HG03575 (cell line): ENCODE results near the gene FUBP1.

Experiments used
- ATAC-seq: cut with Tn5 transposase; IDR thresholded peaks from one replicate; pipeline ENCODE4 v1.9.1; 2021; ENCODE audit not compliant: unreplicated experiment, insufficient number of reproducible peaks, low FRiP score; ENCODE audit errors: extremely low read depth

FUBP1 gene

GRCh38 chr1:77899647-77900320 lies 79.1 kb downstream of the FUBP1 start:
- ATAC-seq, result no peak
